Activated naive CD4-positive, alpha-beta T cell treated with Interleukin-2 at 50 U/mL for 16 hours (primary cell): ENCODE results near the gene ZBTB46.

ENCODE experiments used
- DNase-seq: peaks from one replicate; pipeline ENCODE4 v3.0.0-alpha.2; 2020

Gene ZBTB46

GRCh38 chr20:63744574-63745423, 86.3 kb downstream of the ZBTB46 start:
- DNase-seq: no peak

- DNase-seq: no peak
These were observed 86.9 kb downstream of the ZBTB46 start for GRCh38 chr20:63744158-63744557.

- no peak for DNase-seq
These were observed 87.7 kb downstream of the ZBTB46 start for GRCh38 chr20:63743210-63743970.

DNA sequence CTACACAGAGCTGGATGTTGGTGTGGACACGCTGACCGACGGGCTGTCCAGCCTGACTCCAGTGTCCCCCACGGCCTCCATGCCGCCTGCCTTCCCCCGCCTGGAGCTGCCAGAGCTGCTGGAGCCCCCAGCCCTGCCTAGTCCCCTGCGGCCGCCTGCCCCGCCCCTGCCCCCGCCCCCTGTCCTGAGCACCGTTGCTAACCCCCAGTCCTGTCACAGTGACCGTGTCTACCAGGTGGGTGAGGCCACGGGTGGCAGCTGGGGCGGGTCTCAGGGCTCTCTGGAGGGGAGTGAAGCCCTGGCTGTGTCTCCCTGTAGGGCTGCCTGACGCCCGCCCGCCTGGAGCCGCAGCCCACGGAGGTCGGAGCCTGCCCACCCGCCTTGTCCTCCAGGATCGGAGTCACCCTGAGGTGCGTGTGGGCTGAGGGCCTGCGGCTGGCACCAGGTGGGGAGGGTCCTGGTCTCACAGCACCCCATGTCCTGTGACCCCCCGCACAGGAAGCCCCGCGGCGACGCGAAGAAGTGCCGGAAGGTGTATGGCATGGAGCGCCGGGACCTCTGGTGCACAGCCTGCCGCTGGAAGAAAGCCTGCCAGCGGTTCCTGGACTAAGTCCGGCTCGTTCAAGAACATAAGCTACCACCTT, 88.6 kb downstream of the ZBTB46 start:
- DNase-seq: no peak

DNA sequence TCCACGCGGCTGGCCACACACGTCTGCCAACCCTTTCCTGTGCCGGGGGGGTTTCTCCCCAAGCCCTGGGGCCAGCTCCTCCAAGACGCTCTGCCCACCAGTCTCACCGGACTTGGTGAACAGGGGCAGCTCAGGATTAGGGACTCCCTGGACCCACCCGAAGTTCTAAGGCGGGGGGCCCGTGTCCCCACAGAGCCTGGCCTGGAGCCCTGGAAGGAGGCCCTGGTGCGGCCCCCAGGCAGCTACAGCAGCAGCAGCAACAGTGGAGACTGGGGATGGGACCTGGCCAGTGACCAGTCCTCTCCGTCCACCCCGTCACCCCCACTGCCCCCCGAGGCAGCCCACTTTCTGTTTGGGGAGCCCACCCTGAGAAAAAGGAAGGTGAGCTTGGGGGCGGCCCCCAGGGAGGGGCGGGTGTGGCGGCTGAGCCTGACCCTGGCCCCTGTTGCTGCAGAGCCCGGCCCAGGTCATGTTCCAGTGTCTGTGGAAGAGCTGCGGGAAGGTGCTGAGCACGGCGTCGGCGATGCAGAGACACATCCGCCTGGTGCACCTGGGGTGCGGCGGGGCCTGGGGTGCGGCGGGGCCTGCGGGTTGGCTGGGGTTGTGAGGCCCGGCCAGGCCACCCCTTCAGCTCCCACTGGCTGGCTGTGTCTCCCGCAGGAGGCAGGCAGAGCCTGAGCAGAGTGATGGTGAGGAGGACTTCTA, 89.2 kb downstream of the ZBTB46 start:
- no peak for DNase-seq

GRCh38 chr20:63741354-63741675, 89.7 kb downstream of the ZBTB46 start:
- no peak for DNase-seq

DNA sequence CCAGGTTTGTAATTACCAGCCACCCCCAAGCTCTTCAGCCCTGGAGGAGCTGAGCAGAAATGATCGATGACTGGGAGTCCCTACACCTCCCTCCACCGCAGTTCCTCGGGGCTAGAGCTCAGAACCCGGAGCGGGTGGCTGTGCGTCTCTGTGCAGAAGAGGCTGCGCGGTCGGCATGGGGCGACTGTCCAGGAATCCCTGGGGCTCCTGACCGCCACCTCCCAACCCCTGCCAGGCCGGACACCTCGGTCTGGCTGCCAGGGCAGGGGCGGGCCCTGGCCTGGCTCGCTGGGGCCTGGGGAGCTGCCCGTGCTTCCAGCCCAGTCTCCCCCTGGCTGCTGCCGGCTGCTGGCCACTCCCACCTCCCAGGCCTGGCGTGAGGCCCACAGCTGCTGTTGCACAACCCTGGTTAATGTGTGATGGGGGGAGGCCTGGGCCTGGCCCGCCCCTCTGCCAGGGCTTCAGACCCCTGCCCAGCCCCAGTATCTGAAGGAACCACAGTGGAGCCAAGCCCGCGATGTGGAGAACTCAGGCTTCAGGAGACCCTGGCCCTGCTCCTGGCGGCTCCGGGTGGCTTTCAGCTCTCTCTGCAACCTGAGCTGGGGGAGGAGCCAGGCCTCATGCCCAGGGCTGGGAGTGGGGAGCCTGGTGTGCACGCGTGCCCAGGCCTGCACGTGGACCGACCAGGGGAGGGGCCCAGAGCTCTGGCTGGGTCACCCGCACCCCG, 90.3 kb downstream of the ZBTB46 start:
- DNase-seq: peak; percentile 33

DNA sequence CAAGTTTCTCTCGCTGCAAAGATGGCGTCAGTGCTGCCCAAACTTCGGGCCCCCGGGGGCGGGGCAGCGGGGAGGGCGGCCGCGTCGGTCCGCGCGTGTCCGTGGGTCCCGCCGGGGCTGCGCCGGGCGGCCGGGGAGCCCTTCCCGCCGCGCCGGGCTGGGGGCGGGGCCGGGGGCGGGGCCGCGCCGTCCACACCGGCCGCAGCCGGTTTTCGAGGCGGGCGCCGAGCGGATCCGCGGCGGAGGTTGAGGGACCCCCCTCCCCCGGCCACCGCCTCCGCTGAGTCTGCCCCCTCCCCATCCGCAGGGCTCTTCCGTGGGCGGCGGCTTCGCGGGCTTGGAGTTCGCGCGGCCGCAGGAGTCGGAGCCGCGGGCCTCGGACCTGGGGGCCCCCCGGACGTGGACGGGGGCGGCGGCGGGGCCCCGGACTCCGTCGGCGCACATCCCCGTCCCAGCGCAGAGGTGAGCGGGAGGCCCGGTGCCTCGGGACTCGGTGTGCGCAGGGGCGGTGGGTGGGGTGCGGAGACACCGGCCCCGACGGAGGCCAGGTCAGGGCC, 90.9 kb downstream of the ZBTB46 start:
- DNase-seq: peak; percentile 55

DNA sequence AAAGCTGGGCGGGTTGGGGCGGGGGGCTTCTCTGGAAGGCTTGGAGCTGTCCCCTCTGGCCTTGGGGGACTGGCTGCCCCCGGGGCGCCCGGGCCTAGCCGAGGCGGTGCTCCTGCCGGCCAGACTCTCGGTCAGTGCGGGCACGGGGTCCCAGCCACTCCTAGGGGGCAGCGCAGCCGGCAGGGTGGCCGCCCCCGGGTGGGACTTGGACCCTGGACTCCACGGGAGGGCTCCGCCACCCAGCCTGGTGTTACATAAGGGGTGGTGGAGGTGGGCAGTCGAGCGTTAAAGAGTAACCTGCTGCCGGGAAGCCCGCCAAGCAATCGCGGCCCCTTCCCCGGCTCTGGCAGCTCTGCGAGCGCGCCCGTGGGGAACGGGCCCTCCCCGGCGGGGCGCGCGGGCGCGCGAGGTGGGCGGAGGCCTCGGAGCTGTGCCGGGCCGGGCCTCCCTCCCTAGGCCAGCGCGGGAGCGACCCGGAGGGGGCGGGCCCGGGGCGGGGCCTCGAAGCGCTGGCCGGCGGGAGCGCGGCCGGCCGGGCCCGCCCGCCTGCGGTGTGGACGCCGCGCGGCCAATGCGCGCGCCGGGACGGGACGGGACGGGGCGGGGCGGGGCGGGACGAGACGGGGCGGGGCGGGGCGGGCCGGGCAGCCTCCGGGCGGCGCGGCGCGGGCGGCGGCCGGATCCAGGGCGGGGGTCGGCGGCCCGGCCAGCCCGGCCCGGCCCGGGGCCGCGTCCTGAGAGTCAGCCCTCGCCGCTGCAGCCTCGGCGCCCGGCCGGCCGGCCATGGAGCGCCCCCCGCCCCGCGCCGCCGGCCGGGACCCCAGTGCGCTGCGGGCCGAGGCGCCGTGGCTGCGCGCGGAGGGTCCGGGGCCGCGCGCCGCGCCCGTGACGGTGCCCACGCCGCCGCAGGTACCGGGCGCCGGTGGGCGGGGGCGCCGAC, 91.7 kb downstream of the ZBTB46 start, which contains the start of gene SLC2A4RG:
TSS of gene SLC2A4RG (plus strand) at position 647 of the 940 bp plus-strand sequence. CDS start at position 784, 137 bp downstream.
- DNase-seq: peak; percentile 63

GRCh38 chr20:63738687-63739129, 92.4 kb downstream of the ZBTB46 start:
- peak; percentile 28 for DNase-seq

GRCh38 chr20:63737945-63738686, 92.9 kb downstream of the ZBTB46 start:
- peak; percentile 44 for DNase-seq

GRCh38 chr20:63737695-63737944, 93.4 kb downstream of the ZBTB46 start:
- no peak for DNase-seq

DNA sequence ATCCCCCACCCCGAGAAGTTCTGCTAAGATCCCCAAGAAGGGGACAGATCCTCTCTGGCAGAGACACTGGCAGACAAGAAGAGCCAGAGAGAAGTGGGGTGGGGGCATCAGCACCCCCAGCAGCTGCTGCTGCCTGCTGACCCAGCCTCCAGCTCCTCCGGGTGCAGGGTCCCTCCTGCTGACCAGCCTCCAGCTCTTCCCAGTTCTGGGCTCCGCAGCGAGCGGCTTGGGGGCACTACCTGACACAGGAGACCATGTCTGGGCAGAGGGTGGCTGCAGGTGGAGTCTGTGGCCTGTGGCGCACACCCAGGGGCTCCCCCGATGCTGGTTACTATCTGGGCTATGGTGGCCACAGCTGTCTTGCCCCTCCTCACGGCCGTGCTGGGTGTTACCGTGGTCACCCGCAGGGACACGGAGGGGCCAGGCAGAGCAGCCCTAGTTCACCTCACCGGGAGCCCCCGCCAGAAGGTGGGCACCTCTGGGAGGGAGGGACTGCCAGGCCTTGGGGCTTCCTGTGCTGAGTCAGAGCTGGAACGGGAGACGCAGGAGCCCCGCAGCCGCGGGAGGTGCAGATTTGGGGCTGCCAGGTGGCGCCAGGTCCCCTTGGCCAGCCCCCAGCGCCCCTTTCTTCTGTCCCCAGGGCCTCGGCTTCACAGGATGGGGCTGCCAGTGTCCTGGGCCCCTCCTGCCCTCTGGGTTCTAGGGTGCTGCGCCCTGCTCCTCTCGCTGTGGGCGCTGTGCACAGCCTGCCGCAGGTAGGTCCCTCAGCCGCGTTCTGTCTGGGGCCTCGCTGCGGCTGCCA, 94.0 kb downstream of the ZBTB46 start:
- peak; percentile 56 for DNase-seq

DNA sequence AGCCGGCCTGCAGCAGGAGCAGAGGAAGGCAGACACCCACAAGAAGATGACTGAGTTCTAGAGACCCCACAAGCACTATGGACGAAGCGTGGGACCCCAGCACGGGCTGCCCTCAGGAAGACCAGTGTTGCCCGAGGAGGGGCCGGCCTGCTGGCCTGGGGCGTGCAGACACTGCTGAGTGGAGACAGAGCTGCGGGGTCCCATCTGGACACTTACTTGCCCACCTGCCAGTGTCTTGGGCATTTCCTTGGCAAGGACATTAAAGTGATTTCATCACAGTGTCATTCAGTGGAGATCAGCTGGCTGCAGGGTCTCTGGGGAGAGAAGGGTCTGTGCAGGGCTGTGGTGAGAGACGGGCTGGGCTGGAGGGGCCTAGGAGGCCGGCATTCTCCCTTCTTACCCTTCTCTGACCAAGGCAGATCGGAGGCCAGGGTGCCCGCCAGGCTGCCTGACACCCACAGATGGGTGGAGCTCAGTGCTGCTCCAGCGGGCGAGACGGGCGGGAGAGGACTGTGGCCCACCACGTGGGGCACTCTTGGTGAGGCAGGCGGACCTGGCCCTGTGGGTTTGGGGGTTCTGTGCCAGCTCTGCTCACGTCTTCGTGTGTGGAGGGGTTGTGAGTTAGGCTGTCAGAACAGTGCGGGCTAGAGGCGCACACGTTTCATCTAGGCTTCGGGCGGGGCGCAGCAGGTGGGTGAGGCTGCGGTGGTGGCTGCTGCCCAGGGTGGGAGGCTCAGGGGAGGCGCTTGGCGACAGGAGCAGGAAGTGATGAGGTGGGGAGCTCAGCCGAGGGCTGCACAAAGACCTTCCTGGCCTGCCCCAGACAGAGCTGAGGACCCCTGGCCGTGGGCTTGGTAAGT, 95.0 kb downstream of the ZBTB46 start, which contains the start of gene LIME1:
TSS of gene LIME1 (plus strand) at position 806 of the 860 bp plus-strand sequence. CDS start 886 bp downstream, outside the sequence.
- DNase-seq: peak; percentile 69

DNA sequence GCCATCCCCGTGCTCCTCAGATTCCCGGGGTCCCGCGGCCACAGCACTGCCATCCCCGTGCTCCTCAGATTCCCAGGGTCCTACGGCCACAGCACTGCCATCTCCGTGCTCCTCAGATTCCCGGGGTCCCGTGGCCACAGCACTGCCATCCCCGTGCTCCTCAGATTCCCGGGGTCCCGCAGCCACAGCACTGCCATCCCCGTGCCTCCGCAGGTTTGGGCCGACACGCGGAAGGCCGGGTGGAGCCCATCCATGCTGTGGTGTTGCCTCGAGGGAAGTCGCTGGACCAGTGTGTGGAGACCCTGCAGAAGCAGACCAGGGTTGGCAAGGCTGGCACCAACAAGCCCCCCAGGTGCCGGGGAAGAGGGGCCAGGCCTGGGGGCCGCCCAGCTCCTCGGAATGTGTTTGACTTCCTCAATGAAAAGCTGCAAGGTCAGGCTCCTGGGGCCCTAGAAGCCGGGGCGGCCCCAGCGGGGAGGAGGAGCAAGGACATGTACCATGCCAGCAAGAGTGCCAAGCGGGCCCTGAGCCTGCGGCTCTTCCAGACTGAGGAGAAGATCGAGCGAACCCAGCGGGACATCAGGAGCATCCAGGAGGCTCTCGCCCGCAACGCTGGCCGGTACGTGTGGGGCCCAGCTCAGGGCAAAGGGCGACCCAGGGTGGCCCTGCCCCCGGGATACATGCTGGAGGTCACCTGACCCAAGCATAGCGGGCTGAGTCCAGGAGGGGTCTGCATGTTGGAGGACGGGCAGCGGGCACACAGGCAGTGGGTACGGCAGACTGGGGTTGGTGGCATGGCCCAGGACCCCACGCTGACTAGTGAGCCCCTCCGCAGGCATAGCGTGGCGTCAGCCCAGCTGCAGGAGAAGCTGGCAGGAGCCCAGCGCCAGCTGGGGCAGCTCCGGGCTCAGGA, 95.9 kb downstream of the ZBTB46 start:
- no peak for DNase-seq

GRCh38 chr20:63734111-63734945, 96.7 kb downstream of the ZBTB46 start:
- DNase-seq: no peak
